AG09319 (cell line): ENCODE measurements around the gene DNAJC4.

Experiments used
- DNase-seq: peaks from one replicate; pipeline ENCODE4 v3.0.0-alpha.2; 2010; ENCODE audit warnings: low read depth; ENCODE audit errors: extremely low read depth
- TF ChIP-seq, protein P1 (sequence below): IDR thresholded peaks from 2 replicates; pipeline ENCODE4 v1.5.1; 2011; ENCODE audit warnings: low read depth, mild to moderate bottlenecking, inconsistent platforms, low read length, moderate library complexity

Gene DNAJC4

DNA sequence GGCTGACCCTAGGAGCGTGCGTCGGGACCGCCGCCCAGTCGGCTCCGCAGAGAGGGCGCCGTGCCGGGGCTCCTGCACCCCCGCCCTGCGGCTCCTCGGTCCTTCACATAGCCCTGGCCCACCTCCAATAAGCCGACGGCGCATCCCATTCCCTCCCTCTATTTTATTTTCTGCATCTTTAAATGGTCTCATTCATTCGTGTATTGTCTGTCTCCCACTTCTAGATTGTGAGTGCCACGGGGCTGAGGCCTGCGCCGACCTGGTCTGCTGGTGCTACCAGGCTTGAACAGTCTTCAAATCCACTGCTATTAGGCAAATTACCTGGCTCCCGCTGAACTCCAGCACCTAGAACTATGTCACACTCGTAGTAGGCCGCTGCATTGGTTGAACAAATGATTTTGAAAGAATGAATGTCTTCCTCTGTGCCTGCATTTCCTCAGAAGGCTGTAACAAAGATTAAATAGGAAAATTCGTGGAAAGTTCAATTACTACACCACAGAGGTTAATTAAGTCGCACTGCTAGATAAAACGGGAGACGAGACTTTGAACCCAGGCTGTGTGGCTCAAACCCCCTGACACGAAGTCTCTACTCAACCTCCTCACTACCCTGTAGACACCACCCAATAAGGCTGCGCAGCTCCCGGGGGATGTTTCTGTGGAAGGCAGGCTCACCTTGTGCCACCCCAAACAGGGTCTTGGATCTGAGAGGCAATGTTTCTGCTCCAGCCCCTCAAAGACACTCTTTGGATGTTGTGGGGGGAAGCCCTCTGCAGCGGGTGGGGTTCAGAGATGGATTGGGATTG lies 17.6 kb downstream of the DNAJC4 start:
- DNase-seq: no peak
- TF ChIP-seq, protein P1, sequence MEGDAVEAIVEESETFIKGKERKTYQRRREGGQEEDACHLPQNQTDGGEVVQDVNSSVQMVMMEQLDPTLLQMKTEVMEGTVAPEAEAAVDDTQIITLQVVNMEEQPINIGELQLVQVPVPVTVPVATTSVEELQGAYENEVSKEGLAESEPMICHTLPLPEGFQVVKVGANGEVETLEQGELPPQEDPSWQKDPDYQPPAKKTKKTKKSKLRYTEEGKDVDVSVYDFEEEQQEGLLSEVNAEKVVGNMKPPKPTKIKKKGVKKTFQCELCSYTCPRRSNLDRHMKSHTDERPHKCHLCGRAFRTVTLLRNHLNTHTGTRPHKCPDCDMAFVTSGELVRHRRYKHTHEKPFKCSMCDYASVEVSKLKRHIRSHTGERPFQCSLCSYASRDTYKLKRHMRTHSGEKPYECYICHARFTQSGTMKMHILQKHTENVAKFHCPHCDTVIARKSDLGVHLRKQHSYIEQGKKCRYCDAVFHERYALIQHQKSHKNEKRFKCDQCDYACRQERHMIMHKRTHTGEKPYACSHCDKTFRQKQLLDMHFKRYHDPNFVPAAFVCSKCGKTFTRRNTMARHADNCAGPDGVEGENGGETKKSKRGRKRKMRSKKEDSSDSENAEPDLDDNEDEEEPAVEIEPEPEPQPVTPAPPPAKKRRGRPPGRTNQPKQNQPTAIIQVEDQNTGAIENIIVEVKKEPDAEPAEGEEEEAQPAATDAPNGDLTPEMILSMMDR: no peak

DNA sequence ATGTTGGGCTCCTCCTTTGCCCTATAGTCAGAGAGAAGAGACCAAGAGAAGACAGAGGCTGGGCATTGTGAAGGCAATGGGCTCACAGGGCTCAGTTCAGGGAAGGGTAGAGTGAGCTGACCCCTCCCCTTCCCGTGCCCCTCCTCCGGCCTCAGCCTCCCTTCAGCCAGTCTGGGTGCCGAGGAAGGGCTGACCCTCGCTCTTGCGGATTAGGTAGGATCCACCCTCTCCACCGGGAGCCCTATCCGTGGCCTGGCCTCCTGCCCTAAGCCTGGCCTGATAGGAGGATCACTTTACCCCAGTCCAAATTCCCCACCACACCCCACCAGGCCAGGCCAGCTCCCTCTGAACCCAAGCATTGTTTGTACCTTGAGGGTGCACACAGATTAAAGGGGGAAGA lies 18.2 kb downstream of the DNAJC4 start:
- DNase-seq: no peak
- TF ChIP-seq, protein P1: no peak

DNA sequence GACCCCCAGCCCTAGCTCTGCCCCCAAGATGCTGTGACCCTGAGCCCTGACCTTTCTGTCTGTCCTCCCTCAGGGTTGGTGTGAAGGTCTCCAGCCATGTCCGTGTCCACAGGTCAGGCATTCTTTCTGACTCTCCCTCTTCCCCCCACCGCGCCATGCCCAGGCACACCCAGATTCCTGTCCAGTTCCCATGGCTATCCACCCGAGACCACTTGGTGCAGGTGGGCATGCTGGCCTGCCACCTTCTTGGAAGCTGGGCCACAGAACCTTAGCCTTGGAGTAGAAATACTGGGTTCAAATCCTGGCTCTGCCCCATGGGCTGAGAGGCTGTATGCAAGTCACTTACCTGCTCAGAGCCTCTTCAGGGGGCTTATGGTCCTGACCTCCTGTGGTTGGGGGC lies 18.7 kb downstream of the DNAJC4 start:
- no peak for DNase-seq
- TF ChIP-seq, protein P1: no peak

DNA sequence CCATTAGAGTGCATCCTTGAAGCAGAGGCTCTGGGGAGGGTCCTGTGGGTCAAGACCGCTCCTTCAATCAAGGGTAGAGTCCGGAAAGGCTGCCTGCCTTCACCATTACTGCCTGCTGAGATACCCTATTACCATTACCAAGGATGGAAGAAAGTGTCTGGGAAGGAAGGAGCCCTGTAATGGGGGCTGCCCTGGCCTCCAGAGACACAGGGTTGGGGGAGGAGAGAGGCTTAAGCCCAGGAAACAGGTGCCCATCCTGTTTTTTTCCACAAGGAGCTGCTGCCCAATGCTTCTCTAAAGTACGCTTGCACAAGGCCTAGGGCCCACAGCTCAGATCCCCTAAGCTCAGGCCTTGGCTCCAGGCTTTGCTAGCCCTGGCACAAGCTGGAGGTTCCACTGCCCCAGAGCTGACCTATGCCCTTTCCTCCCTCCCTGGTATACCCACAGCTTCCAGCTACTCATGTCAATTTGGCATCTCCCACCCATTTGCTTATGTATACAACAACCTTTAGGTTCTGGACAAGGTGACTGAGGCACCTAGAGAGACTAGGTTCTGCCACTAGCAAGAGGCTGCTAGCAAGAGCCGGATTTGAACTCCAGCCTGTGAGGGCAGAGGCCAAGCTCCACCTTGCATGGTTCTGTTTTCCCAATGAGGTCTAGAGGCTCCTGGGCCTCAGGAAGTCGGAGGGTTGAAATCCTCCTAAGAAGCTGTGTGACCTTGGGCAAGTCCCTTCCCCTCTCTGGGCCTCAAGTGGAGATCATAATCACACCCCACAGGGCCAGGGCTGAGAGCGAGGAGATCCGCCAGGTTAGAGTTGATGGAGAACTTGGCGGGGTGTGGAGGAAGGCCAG lies 19.4 kb downstream of the DNAJC4 start:
- TF ChIP-seq, protein P1: no peak
- no peak for DNase-seq

DNA sequence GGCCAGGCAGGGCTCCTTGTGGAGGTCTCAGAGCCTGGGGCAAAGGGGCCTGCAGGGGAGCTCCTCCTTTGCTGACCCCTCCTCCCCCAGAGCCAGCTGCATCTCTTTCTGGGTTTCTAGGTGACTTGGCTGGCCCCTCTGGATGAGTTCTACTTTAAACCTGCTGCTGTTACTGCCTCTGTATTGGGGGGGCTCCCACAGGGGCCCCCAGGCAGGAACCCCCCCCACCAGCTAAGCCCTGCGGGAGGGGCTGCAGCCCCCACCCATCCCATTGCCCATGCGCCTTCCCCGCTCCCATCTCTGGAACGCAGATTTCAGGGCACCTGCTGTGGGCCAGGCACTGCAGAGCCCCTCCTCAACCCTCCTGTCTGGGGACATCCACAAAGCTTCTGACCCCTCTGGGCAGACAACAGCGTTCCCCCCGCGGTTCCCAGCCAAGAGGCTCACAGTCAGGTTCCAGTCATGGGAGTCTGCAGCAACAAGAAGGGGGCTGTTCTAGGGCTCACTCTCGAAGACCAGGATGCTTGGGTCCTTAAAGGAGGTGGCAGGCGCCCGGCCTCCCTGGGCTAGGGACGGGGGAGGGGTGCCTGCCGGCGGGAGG lies 20.2 kb downstream of the DNAJC4 start:
- DNase-seq: no peak
- TF ChIP-seq, protein P1: no peak

DNA sequence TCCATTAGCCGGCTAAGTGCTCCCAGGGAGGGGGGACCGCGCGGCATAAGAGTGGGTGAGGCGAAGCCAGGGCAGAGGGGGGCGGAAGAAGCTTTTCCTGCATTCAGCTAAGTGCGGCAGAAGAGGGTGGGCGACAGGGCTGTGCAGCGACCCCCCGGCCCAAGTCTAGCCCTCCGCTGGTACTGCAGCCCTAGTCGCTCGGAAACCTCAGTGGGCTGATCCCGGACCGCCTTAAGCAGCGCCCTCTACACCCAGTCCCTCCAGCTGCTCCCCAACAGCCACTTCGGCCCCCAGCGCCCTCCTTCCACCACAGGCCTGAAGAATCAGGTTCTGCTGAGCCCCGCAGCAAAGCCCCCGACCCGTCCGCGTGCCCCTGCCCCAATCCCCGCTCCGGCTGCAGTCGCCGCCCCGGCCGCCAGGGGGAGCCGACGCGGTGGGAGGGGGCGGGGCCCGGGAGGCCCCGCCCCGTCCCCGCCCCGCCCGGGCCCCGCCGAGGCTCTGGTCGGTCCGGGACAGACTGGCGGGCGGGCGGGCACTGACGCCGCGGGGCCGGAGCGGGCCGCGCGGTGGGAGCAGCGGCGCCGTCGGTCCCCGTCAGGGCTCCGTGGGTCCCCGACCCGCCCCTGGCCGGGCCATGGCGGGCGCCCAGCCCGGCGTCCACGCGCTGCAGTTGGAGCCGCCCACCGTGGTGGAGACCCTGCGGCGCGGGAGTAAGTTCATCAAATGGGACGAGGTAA lies 20.8 kb downstream of the DNAJC4 start, which contains the start of gene PLCB3:
Gene PLCB3, plus strand, starts transcription at position 515 of the 737 bp plus-strand sequence. Its CDS starts 120 bp downstream, at position 635.
- DNase-seq: no peak
- TF ChIP-seq, protein P1: peak; percentile 40
